ENCODE results near the gene DLG2.

GRCh38 chr11:84780689-84781293 lies 846.4 kb downstream of the DLG2 start:
- TF ChIP-seq CTCF (IDR thresholded peaks at IDR 0.05; ENCODE audit: low read depth, low read length, poor library complexity, severe bottlenecking), result peak; percentile 53
- TF ChIP-seq EZH2phosphoT487 (IDR thresholded peaks at IDR 0.05; ENCODE audit: borderline replicate concordance, low read length), result no peak

Data from DOHH2 (cell line).